ENCODE results near the gene PRRG1.

DNA sequence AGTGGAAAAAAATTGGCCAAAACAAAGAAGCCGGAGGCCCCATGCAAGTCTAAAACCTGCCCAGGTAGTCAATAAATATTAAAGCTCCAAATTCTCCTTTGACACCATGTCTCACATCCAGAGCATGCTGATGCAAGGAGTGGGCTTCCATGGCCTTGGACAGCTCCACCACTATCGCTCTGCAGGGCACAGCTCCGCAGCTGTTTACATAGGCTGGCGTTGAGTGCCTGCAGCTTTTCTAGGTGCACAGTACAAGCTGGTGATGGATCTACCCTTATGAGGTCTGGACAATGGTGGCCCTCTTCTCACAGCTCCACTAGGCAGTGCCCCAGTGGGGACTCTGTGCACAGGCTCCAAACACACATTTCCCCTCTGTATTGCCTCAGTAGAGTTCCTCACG lies 138.1 kb downstream of the PRRG1 start:
- TF ChIP-seq POLR2A (IDR thresholded peaks at IDR 0.05; ENCODE audit: low read depth, low read length) (no peak), TAF1 (IDR thresholded peaks at IDR 0.05; ENCODE audit: borderline replicate concordance, low read depth, low read length) (no peak), POLR2AphosphoS5 (IDR thresholded peaks at IDR 0.05; ENCODE audit: low read depth, low read length) (no peak)

Data from GM12892 (cell line).